ENCODE measurements around the gene CYTH2.

Gene CYTH2

DNA sequence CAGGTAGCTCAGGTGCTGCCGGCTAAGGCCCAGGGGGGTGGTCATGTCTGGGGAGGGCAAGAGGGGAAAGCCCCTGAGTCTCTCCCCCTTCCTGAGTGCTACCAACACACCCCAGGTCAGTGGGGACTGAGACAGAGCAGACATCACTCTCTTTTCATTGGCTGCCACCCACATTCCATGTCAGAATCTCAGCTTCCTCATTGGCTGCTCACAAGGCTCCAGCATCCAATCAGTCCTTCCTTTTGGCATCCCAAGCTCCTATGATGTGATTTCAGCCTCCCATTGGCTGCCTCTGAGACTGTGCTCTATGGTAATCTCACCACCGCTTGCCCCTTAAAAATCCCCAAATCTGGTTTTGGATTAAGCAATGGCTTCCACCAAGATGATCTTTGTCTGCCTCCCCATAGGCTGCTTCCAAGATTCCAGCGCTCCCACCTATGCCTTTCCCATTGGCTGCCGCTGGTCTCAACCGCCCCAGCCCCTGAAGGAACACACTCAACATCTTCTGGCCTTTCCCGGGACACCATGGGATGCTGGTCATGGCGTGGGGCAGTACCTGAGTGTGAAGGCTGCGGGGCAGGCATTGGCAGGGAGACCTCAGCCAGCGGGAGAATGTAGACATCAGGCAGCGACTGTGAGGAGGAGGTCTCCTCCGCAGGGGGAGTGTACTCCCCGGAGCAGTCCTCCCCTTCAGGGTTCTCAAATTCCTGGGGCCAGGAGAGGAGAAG, 40.5 kb downstream of the CYTH2 start:
- Histone ChIP-seq H3K27me3 (ENCODE audit: insufficient read depth, low read length, poor library complexity, severe bottlenecking) (no peaks in the 10 kb centered on the region), H3K4me2 (ENCODE audit: low read depth, low read length, poor library complexity, severe bottlenecking) (no peak overlapping the region), H3K4me3 (ENCODE audit: low read length, poor library complexity, severe bottlenecking) (no peak overlapping the region), H3K36me3 (ENCODE audit: insufficient read depth, low read length) (no peaks in the 10 kb centered on the region), H3K4me1 (ENCODE audit: insufficient read depth, low read length, poor library complexity, severe bottlenecking) (no peaks in the 10 kb centered on the region), H3K9ac (ENCODE audit: low read depth, low read length, poor library complexity, severe bottlenecking) (no peak overlapping the region), H3F3A (ENCODE audit: low read depth) (no peaks in the 10 kb centered on the region), H4K20me1 (ENCODE audit: insufficient read depth, low read length, poor library complexity, severe bottlenecking) (no peaks in the 10 kb centered on the region), H3K9me3 (ENCODE audit: insufficient read depth, low read depth, low read length) (no peaks in the 10 kb centered on the region), H3K79me2 (ENCODE audit: insufficient read depth, low read length) (no peaks in the 10 kb centered on the region), H2AFZ (ENCODE audit: low read length) (no peak overlapping the region), H3K9me2 (replicated peaks; ENCODE audit: low read depth, low read length) (no peaks in the 10 kb centered on the region)
- TF ChIP-seq, protein P1, sequence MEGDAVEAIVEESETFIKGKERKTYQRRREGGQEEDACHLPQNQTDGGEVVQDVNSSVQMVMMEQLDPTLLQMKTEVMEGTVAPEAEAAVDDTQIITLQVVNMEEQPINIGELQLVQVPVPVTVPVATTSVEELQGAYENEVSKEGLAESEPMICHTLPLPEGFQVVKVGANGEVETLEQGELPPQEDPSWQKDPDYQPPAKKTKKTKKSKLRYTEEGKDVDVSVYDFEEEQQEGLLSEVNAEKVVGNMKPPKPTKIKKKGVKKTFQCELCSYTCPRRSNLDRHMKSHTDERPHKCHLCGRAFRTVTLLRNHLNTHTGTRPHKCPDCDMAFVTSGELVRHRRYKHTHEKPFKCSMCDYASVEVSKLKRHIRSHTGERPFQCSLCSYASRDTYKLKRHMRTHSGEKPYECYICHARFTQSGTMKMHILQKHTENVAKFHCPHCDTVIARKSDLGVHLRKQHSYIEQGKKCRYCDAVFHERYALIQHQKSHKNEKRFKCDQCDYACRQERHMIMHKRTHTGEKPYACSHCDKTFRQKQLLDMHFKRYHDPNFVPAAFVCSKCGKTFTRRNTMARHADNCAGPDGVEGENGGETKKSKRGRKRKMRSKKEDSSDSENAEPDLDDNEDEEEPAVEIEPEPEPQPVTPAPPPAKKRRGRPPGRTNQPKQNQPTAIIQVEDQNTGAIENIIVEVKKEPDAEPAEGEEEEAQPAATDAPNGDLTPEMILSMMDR (conservative IDR thresholded peaks at IDR 0.05; ENCODE audit: low read length), result no peak
- no peak for TF ChIP-seq EZH2phosphoT487 (IDR thresholded peaks at IDR 0.05; ENCODE audit: borderline replicate concordance)

DNA sequence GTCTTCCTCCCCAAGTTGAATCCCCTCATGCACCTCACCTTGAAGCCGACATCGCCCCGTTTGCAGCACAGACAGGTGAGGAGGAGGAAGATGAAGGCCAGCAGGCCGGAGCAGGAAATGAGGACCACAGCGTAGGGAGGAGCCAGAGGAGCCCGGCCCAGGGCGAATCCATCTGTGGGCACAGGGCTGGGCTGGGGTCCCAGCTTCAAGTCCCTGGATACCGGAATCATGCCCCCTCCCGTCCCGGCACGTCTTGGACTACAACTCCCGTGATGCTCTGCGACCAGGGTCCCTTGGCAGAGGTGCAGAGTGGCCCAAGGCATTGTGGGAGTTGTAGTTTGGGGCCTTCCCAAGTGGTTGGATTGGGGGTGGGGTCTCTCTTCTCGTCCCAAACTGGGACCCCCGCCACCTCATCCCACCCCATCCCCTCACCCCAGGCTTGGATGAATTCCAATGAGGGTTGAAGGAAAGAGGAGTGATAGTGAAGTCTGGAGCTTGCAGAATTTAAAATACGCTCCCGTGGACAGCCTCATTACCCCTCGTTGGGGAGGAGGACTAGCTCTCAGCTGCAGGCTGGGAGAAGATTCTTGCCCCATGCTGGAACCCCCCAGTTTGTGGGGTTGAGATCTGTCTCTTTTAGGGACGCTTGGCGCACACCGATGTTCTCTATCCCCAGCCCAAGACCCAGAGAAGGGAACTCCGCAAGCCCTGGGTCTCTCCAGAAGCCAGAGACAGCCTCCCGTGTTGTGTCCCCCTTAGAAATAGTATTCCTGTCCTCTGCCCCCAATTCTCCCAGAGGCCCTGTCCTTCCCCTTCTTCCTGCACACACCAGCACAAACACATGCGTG, 41.5 kb downstream of the CYTH2 start:
- H3K9me2 ChIP-seq (replicated peaks; ENCODE audit: low read depth, low read length), result no peaks in the 10 kb centered on the region
- H3K9me3 ChIP-seq (ENCODE audit: insufficient read depth, low read depth, low read length), result no peaks in the 10 kb centered on the region
- no peaks in the 10 kb centered on the region for H3K27me3 ChIP-seq (ENCODE audit: insufficient read depth, low read length, poor library complexity, severe bottlenecking)
- no peaks in the 10 kb centered on the region for H3K4me1 ChIP-seq (ENCODE audit: insufficient read depth, low read length, poor library complexity, severe bottlenecking)
- TF ChIP-seq, protein P1 (conservative IDR thresholded peaks at IDR 0.05; ENCODE audit: low read length), result no peak
- no peak for TF ChIP-seq EZH2phosphoT487 (IDR thresholded peaks at IDR 0.05; ENCODE audit: borderline replicate concordance)
- H3K9ac ChIP-seq (ENCODE audit: low read depth, low read length, poor library complexity, severe bottlenecking), result no peak overlapping the region
- H3K4me3 ChIP-seq (ENCODE audit: low read length, poor library complexity, severe bottlenecking), result peak overlapping the region; percentile 60
- no peaks in the 10 kb centered on the region for H4K20me1 ChIP-seq (ENCODE audit: insufficient read depth, low read length, poor library complexity, severe bottlenecking)
- peak overlapping the region; percentile 60 for H3K4me2 ChIP-seq (ENCODE audit: low read depth, low read length, poor library complexity, severe bottlenecking)
- H2AFZ ChIP-seq (ENCODE audit: low read length), result peak overlapping the region; percentile 60; the same call in 1 of the 2 replicates
- H3K36me3 ChIP-seq (ENCODE audit: insufficient read depth, low read length), result no peaks in the 10 kb centered on the region
- no peaks in the 10 kb centered on the region for H3K79me2 ChIP-seq (ENCODE audit: insufficient read depth, low read length)
- H3F3A ChIP-seq (ENCODE audit: low read depth), result no peaks in the 10 kb centered on the region

DNA sequence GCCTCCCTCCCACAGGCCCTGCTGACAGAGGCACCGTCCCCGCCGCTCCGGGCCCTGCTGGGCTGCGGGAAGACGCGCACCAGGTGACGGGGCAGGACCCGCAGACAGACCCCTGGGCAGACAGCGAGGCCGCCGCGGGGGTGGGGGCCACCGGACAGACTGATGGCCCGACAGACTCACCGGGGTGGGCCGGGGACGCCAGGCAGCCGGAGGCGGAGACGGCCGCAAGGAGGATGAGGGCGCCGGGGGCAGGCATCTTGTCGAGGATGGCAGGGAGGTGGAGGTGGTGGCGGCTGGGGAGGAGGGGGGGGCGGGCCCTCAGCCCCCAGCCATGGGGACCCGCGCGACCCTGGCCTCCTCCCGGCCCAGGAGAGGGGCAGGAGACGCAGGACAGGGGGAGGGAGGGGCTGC, 42.2 kb downstream of the CYTH2 start:
- H3K79me2 ChIP-seq (ENCODE audit: insufficient read depth, low read length), result no peaks in the 10 kb centered on the region
- H2AFZ ChIP-seq (ENCODE audit: low read length), result no peak overlapping the region
- H3K9me2 ChIP-seq (replicated peaks; ENCODE audit: low read depth, low read length), result no peaks in the 10 kb centered on the region
- H3K9me3 ChIP-seq (ENCODE audit: insufficient read depth, low read depth, low read length), result no peaks in the 10 kb centered on the region
- TF ChIP-seq, protein P1 (conservative IDR thresholded peaks at IDR 0.05; ENCODE audit: low read length), result no peak
- no peak for TF ChIP-seq EZH2phosphoT487 (IDR thresholded peaks at IDR 0.05; ENCODE audit: borderline replicate concordance)
- H4K20me1 ChIP-seq (ENCODE audit: insufficient read depth, low read length, poor library complexity, severe bottlenecking), result no peaks in the 10 kb centered on the region
- H3K9ac ChIP-seq (ENCODE audit: low read depth, low read length, poor library complexity, severe bottlenecking), result no peak overlapping the region
- no peaks in the 10 kb centered on the region for H3K36me3 ChIP-seq (ENCODE audit: insufficient read depth, low read length)
- H3K4me3 ChIP-seq (ENCODE audit: low read length, poor library complexity, severe bottlenecking), result peak overlapping the region; percentile 60
- H3K4me2 ChIP-seq (ENCODE audit: low read depth, low read length, poor library complexity, severe bottlenecking), result peak overlapping the region; percentile 60
- no peaks in the 10 kb centered on the region for H3K4me1 ChIP-seq (ENCODE audit: insufficient read depth, low read length, poor library complexity, severe bottlenecking)
- no peaks in the 10 kb centered on the region for H3F3A ChIP-seq (ENCODE audit: low read depth)
- H3K27me3 ChIP-seq (ENCODE audit: insufficient read depth, low read length, poor library complexity, severe bottlenecking), result no peaks in the 10 kb centered on the region

Measured in Loucy (cell line).